Neural cell (in vitro differentiated cells): ENCODE results near the gene PIKFYVE. TPM values are rescaled to one million over a fixed set of nuclear protein-coding genes. Genes with fewer than 3 reads are reported as not detected.
"Not testable (repeated sequence)": the region's sequence is repeated elsewhere in the genome, so short reads cannot be mapped to it uniquely, and the experiment has no call there.

Source experiments
- H2AFZ ChIP-seq: fragments of 200-600, 300-800 bp; sonication (generic), shearing (Covaris generic); 2 replicates; pipeline ENCODE4 v1.6.0; 2014; ENCODE audit warnings: low read depth, mild to moderate bottlenecking, antibody characterized with exemption, low read length, moderate library complexity
- H3F3A ChIP-seq: fragments of 200-600 bp; shearing (Covaris generic); 2 replicates; pipeline ENCODE4 v1.6.1; 2016; ENCODE audit warnings: mild to moderate bottlenecking, moderate library complexity, mixed read lengths, antibody characterized with exemption, low read length; ENCODE audit not compliant: insufficient read depth, poor library complexity, severe bottlenecking
- H3K27ac ChIP-seq: fragments of 200-600, 300-800 bp; sonication (generic), shearing (Covaris generic); 2 replicates; pipeline ENCODE4 v1.5.1; 2014; ENCODE audit warnings: mild to moderate bottlenecking, low read length, moderate library complexity
- H3K27me3 ChIP-seq: fragments of 300-800, 200-600 bp; sonication (generic), shearing (Covaris generic); 2 replicates; pipeline ENCODE4 v1.6.0; 2014; ENCODE audit warnings: mild to moderate bottlenecking, low read depth, low read length, moderate library complexity; ENCODE audit not compliant: insufficient read depth
- H3K36me3 ChIP-seq: fragments of 300-800, 200-600 bp; sonication (generic), shearing (Covaris generic); 2 replicates; pipeline ENCODE4 v1.5.1; 2014; ENCODE audit warnings: mild to moderate bottlenecking, antibody characterized with exemption, low read length, moderate library complexity; ENCODE audit not compliant: insufficient read depth
- H3K4me2 ChIP-seq: fragments of 300-800, 200-600 bp; sonication (generic), shearing (Covaris generic); 2 replicates; pipeline ENCODE4 v1.6.0; 2014; ENCODE audit warnings: mild to moderate bottlenecking, low read length
- H3K4me3 ChIP-seq: fragments of 300-800, 200-600 bp; sonication (generic), shearing (Covaris generic); 2 replicates; pipeline ENCODE4 v1.5.1; 2014; ENCODE audit warnings: mild to moderate bottlenecking, low read length, moderate library complexity
- H3K79me2 ChIP-seq: fragments of 200-600 bp; shearing (Covaris generic); replicated peaks from 2 replicates; pipeline ENCODE4 v1.6.0; 2014; ENCODE audit warnings: mild to moderate bottlenecking, low read length, moderate library complexity; ENCODE audit not compliant: insufficient read depth
- H3K9ac ChIP-seq: fragments of 300-800, 200-600 bp; sonication (generic), shearing (Covaris generic); 2 replicates; pipeline ENCODE4 v1.6.1; 2016; ENCODE audit warnings: mild to moderate bottlenecking, low read length, mixed read lengths
- H3K9me2 ChIP-seq: fragments of 200-600 bp; shearing (Covaris generic); 2 replicates; pipeline ENCODE4 v1.6.1; 2016; ENCODE audit warnings: mild to moderate bottlenecking, low read length, mixed read lengths; ENCODE audit not compliant: insufficient read depth
- H3K9me3 ChIP-seq: fragments of 200-600, 300-800 bp; sonication (generic), shearing (Covaris generic); 2 replicates; pipeline ENCODE4 v1.6.1; 2016; ENCODE audit warnings: mild to moderate bottlenecking, mixed run types, low read length, moderate library complexity, mixed read lengths
- H4K20me1 ChIP-seq: fragments of 200-600 bp; shearing (Covaris generic); 2 replicates; pipeline ENCODE4 v1.6.1; 2016; ENCODE audit warnings: mild to moderate bottlenecking, mixed run types; ENCODE audit not compliant: insufficient read depth
- CTCF ChIP-seq: fragments of 450-650 bp; IDR thresholded peaks from 2 replicates; pipeline ENCODE4 v1.5.1; 2014; ENCODE audit warnings: antibody characterized with exemption, mild to moderate bottlenecking, moderate library complexity; ENCODE audit not compliant: poor library complexity, severe bottlenecking
- EZH2 ChIP-seq: fragments of 200-600, 300-800 bp; shearing (Covaris generic), sonication (generic); IDR thresholded peaks from 2 replicates; pipeline ENCODE4 v1.6.1; 2014; ENCODE audit warnings: antibody characterized with exemption, low read length, borderline replicate concordance, mild to moderate bottlenecking; ENCODE audit not compliant: insufficient read depth, poor library complexity, severe bottlenecking
- MXI1 ChIP-seq: fragments of 450-650 bp; conservative IDR thresholded peaks from 2 replicates; pipeline ENCODE4 v1.6.1; 2014; ENCODE audit warnings: antibody characterized with exemption, mild to moderate bottlenecking; ENCODE audit not compliant: poor library complexity, severe bottlenecking
- POLR2AphosphoS5 ChIP-seq: IDR thresholded peaks from 2 replicates; pipeline ENCODE4 v1.6.1; 2012
- RAD21 ChIP-seq: fragments of 450-650 bp; conservative IDR thresholded peaks from 2 replicates; pipeline ENCODE4 v1.6.1; 2014; ENCODE audit warnings: antibody characterized with exemption, mild to moderate bottlenecking, moderate library complexity
- REST ChIP-seq: IDR thresholded peaks from 2 replicates; pipeline ENCODE4 v1.6.1; 2012; ENCODE audit warnings: borderline replicate concordance
- SMC3 ChIP-seq: fragments of 450-650 bp; conservative IDR thresholded peaks from 2 replicates; pipeline ENCODE4 v1.6.1; 2014; ENCODE audit warnings: antibody characterized with exemption, mild to moderate bottlenecking, moderate library complexity; ENCODE audit not compliant: poor library complexity
- polyA plus RNA-seq: library from polyadenylated mRNA; depleted of rRNA; stranded (reverse); fragments of >200 nt; gene quantifications from 2 replicates; pipeline ENCODE4 v1.2.3, GENCODE V29; 2014

PIKFYVE gene
- polyA plus RNA-seq, 1 donor from 2014 or later: 27.1 TPM

- Histone ChIP-seq H3K4me2 (no peak overlapping the region), H2AFZ (no peak overlapping the region), H3K9ac (no peak overlapping the region), H3K27me3 (no peaks in the 10 kb centered on the region), H3K27ac (no peak overlapping the region), H4K20me1 (no peaks in the 10 kb centered on the region), H3K79me2 (no peaks in the 10 kb centered on the region), H3K9me2 (no peaks in the 10 kb centered on the region), H3K36me3 (peaks cover 13% of the 10 kb centered on the region), H3K4me3 (no peak overlapping the region), H3F3A (no peaks in the 10 kb centered on the region), H3K9me3 (no peaks in the 10 kb centered on the region)
- no peak for TF ChIP-seq CTCF
- no peak for TF ChIP-seq SMC3
These were observed 88.9 kb downstream of the PIKFYVE start for GRCh38 chr2:208354964-208355381.

- H3K27me3 ChIP-seq, H3K4me2 ChIP-seq, H3K79me2 ChIP-seq, H3K4me3 ChIP-seq, H3K9me3 ChIP-seq, H3K9ac ChIP-seq, H3F3A ChIP-seq, H2AFZ ChIP-seq, H3K27ac ChIP-seq, H3K9me2 ChIP-seq, H4K20me1 ChIP-seq: not testable (repeated sequence)
- H3K36me3 ChIP-seq: peaks cover 13% of the 10 kb centered on the region
These were observed 90.4 kb downstream of the PIKFYVE start for GRCh38 chr2:208356420-208356819.

- TF ChIP-seq EZH2: no peak
- no peak for TF ChIP-seq MXI1
- no peak for TF ChIP-seq POLR2AphosphoS5
- no peak for TF ChIP-seq RAD21
- no peak for TF ChIP-seq REST
- no peak for TF ChIP-seq CTCF
- Histone ChIP-seq H3K36me3 (peaks cover 13% of the 10 kb centered on the region), H3K4me3 (no peak overlapping the region), H3K27me3 (no peaks in the 10 kb centered on the region), H3K27ac (no peak overlapping the region), H3K4me2 (no peak overlapping the region), H3K9me2 (no peaks in the 10 kb centered on the region), H4K20me1 (no peaks in the 10 kb centered on the region), H2AFZ (no peak overlapping the region), H3K79me2 (no peaks in the 10 kb centered on the region), H3K9ac (no peak overlapping the region), H3K9me3 (no peaks in the 10 kb centered on the region), H3F3A (no peaks in the 10 kb centered on the region)
These were observed 91.0 kb downstream of the PIKFYVE start for GRCh38 chr2:208356846-208357574.
